Gastroesophageal sphincter (tissue), 3 donors: ENCODE measurements around the gene ZNF814.

Source experiments
- EP300 ChIP-seq: sonication (generic); formaldehyde crosslinking; IDR thresholded peaks from one replicate; pipeline ENCODE4 v1.6.1; 2017; ENCODE audit warnings: antibody characterized with exemption, mild to moderate bottlenecking
- POLR2A ChIP-seq, 2 donors: fragments of 450-650 bp; IDR thresholded peaks; one replicate each; pipeline ENCODE4 v1.6.1; 2017; ENCODE audit warnings: antibody characterized with exemption in 2 of 2, mild to moderate bottlenecking in 2 of 2, moderate library complexity in 1 of 2
- POLR2AphosphoS5 ChIP-seq: sonication (generic); formaldehyde crosslinking; IDR thresholded peaks from one replicate; pipeline ENCODE4 v1.6.1; 2017; ENCODE audit warnings: antibody characterized with exemption
- TF ChIP-seq, protein P1 (sequence below), 4 experiments: fragments of 200-600 bp in 2 of 4; fragments of 450-650 bp in 2 of 4; sonication (generic) in 1 of 4; IDR thresholded peaks; one replicate each; pipeline ENCODE4 v1.5.1; 2017 to 2019; ENCODE audit warnings: antibody characterized with exemption in 4 of 4, mild to moderate bottlenecking in 2 of 4, moderate library complexity in 2 of 4

DNA sequence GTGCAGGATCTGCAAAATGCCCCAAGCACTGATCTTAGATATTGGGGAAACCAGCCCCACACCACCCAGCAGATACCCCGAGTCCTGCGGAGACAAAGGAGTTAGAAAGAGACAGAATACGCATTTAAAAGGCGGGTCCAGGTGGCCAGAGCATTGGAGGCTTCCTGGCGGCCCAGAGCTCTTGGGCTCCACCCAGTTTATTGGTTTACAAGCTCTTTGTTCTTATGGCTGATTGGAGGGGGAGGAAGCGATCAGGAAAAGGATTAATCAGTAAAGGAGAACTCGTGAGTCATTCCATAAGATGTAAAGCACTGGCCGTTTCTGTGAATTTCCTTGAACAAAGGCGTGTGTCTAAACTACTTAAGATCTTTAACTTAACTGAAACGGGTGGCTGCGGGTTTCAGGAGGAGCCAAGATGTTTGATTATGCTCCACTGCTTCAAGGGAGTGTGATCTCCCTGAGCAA lies 38.3 kb downstream of the ZNF814 start:
- TF ChIP-seq, protein P1, sequence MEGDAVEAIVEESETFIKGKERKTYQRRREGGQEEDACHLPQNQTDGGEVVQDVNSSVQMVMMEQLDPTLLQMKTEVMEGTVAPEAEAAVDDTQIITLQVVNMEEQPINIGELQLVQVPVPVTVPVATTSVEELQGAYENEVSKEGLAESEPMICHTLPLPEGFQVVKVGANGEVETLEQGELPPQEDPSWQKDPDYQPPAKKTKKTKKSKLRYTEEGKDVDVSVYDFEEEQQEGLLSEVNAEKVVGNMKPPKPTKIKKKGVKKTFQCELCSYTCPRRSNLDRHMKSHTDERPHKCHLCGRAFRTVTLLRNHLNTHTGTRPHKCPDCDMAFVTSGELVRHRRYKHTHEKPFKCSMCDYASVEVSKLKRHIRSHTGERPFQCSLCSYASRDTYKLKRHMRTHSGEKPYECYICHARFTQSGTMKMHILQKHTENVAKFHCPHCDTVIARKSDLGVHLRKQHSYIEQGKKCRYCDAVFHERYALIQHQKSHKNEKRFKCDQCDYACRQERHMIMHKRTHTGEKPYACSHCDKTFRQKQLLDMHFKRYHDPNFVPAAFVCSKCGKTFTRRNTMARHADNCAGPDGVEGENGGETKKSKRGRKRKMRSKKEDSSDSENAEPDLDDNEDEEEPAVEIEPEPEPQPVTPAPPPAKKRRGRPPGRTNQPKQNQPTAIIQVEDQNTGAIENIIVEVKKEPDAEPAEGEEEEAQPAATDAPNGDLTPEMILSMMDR (IDR thresholded peaks at IDR 0.05), result no peak
- TF ChIP-seq POLR2AphosphoS5, result no peak
- no peak for TF ChIP-seq POLR2A (IDR thresholded peaks at IDR 0.05)
- no peak for TF ChIP-seq EP300
